NCI-H2196 (cell line): ENCODE measurements around the gene ARHGEF35.
"Not testable (repeated sequence)": the region's sequence is repeated elsewhere in the genome, so short reads cannot be mapped to it uniquely, and the experiment has no call there.

Experiments used
- DNase-seq: peaks from one replicate; lab custom pipeline; 2025; ENCODE audit not compliant: unreplicated experiment; lab: John Stamatoyannopoulos, UW

Gene ARHGEF35

DNA sequence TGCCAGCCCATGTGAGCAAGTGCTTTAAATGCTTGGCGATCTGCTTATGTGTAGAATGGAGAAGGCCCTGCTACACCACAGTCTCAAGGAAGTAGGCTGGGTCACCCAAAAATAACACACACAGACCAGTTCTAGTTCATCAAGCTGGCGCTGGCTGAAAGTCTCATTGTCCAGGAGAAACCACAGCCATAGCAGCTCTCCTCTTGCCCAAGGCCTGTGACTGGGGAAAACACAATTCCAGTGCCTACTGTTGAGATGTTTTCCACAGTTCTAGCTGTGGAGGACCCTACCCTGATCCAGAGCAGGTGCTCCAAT lies 16.5 kb downstream of the ARHGEF35 start:
- DNase-seq: not testable (repeated sequence)

DNA sequence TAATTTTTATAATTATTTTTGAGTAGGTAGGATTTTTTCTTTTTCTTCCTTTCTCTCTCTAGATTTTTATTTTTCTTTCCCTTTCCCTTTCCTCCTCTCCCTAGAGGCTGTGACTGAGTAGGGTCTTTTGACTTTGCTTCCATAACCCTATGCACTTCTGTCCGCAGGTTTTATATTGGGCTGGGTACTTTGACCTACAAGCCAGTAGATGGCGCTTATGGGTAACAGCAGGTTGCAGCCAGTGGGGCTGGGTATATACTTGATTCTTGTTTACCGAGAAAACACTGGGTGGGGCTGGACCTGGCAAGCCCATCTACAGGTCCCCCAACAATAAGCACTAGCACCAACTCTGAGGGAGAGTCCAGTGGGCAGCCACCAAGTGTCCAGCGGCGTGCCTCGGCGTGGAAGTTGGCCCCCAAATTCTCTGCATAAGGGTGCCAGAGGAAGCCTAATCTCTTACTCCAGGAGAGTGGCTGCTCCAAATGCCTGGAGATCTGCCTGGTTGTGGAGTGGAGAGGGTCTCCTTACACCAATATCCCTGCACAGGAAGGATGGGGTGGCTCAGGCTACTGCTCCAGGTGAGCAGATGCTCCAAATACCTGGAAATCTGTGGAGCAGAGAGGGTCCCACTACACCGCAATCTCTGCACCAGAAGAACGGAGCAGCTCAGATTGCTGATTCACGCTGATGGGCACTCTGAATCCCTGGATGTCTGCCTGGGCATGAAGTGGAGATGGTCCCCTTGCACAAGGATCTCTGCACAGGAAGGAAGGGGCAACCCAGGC lies 17.1 kb downstream of the ARHGEF35 start:
- not testable (repeated sequence) for DNase-seq

DNA sequence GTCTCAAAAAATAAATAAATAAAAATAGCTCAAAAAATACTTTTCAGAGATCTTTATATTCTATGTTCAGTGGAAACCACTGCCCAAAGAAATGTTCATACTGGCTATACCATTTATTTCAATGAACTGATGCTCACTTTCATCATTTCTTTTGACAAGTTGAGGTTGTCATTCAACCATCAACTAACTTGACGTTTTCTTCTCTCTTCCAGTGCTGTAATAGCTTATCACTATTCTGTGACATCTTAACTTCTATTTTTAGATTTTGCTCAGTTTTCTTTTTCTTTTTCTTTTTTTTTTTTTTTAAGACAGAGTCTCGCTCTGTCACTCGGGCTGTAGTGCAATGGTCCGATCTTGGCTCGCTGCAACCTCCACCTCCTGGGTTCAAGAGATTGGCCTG lies 21.0 kb downstream of the ARHGEF35 start:
- DNase-seq: no peak

DNA sequence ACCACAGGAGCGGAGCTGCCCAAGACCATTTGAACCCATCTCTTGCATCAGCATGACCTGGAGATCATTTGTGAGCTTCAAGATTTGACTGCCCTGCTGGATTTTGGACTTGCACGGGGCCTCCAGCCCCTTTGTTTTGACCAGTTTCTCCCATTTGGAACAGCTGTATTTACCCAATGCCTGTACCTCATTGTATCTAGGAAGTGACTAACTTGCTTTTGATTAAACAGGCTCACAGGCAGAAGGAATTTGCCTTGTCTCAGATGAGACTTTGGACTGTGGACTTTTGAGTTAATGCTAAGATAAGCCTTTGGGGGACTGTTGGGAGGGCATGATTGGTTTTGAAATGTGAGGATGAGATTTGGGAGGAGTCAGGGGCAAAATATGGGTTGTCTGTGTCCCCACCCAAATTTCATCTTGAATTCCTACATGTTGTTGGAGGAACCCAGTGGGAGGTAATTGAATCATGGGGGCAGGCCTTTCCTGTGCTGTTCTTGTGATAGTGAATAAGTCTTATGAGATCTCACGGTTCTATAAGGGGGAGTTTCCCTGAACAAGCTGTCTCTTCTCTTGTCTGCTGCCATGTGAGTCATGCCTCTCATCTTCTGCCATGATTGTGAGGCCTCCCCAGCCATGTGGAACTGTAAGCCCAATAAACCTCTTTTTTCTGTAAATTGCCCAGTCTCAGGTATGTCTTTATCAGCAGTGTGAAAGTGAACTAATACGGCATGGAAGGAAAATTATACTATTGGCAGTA lies 23.9 kb downstream of the ARHGEF35 start:
- not testable (repeated sequence) for DNase-seq

DNA sequence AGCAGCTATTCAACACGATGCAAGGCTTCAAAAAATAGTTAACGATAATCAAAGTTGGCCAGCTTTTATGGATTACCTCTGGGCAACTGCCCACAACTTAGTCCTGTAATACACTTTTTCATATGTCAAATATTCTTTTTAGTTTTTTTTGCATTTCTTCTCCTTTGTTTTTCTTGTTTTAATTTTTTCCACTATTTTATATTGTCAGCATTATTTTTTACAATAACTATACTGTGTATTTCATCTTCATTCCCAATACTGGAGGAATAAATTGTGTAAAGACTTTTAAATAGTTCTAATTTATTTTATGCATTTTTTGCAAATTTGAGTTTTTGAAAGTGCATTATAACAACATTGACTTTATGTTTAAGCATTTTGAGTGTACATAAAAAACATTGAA lies 30.8 kb downstream of the ARHGEF35 start:
- DNase-seq: no peak

DNA sequence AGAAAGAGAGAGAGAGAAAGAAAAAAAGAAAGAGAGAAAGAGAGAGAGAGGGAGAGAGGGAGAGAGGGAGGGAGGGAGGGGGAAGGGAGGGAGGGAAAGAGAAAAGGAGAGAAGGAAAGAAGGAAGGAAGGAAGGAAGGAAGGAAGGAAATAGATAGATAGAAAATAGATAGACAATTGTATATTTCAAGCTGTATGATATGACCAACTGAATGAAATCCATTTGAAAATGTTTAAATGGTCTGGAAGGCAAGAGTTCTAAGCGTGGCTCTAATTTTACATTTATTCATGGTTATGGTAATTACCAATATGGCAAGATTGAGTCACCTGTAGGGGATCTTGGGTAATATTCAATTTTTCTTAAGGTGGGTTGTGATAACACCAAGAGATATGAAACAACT lies 36.8 kb downstream of the ARHGEF35 start:
- no peak for DNase-seq

DNA sequence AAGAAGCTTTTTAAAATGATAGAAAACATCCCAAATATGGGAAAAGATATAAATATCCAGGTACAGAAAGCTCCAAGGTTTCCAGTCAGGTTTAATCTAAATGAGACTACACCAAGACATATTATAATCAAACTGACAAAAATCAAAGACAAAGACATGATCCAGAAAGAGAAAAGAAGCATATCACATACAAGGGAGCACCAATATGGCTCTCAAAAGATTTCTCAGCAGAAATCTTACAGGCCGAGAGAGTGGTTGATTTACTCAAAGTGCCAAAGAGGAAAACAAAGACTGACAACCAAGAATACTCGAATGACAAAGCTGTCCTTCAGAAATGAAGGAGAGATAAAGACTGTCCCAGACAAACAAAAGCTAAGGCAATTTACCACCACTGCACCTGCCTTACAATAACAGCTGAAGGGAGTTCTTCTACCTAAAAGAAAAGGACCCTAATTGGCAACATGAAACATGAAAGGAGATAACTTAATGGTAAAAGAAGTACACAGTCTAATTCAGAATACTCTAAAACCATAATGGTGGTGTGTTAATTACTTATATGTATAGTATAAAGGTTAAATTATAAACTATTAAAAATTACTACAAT lies 47.3 kb downstream of the ARHGEF35 start:
- no peak for DNase-seq

DNA sequence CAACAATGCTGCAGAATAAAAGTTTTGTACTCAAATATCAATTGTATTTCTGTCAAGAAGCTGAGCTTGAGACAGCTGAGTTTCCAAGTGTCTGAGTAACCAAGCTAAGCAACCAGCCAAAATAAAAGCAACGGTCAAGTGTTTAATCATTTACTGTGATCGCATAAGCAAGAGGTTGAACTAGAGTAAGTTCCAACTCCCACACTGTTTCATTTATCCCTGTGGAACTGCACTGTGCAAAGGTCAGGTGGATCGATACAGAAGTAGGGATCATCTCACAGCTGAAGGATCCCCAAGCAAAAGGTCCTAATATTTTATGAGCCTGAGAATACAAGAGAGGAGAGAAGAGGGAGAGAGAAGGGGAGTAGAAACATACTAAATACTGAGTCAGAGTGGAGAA lies 51.2 kb downstream of the ARHGEF35 start:
- no peak for DNase-seq

DNA sequence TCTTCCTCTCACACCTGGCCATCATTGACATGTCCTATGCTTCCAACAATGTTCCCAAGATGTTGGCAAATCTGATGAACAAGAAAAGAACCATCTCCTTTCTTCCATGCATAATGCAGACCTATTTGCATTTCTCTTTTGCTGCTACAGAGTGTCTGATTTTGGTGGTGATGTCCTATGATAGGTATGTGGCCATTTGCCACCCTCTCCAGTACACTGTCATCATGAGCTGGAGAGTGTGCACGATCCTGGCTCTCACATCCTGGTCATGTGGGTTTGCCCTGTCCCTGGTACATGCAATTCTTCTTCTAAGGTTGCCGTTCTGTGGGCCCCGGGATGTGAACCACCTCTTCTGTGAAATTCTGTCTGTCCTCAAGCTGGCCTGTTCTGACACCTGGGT lies 53.4 kb downstream of the ARHGEF35 start:
- DNase-seq: no peak

DNA sequence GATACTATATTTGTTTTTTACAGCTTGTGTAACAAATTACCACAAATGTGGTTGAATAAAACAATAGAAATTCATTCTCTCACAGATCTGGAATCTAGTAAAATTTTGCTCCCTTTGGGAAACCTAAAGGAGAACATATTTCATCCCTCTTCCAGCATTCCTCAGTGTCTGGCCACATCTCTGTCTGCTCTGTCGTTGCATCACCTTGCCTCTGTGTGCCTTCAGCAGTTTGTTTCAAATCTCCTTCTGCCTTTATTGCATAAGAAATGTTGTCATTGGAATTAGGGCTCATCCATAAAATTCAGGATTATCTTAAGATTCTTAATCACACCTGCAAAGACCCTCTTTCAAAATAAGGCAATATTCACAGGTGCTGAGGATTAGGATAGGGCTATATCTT lies 58.1 kb downstream of the ARHGEF35 start:
- no peak for DNase-seq
